ENCODE results near the gene ST6GALNAC1. TPM values are rescaled to one million over a fixed set of nuclear protein-coding genes. Genes with fewer than 3 reads are reported as not detected.

ST6GALNAC1 gene
- total and polyA plus RNA-seq, 2 of the 13 experiments (the other 11 are each of a cell fraction or from before 2014, with no cell fraction given): not detected

GRCh38 chr17:76671912-76672262 is 28.3 kb upstream of the ST6GALNAC1 start (continued):
- TF ChIP-seq ZNF503 (CRISPR knock-in tag; IDR thresholded peaks at IDR 0.05) (no peak), ZSCAN12 (CRISPR knock-in tag; IDR thresholded peaks at IDR 0.05) (no peak), ZSCAN21 (CRISPR knock-in tag; IDR thresholded peaks at IDR 0.05; ENCODE audit: borderline replicate concordance) (no peak), HDAC1 (CRISPR knock-in tag; IDR thresholded peaks at IDR 0.05) (no peak), ZNF605 (CRISPR knock-in tag; IDR thresholded peaks at IDR 0.05) (no peak), HNRNPLL (IDR thresholded peaks at IDR 0.05; ENCODE audit: low read depth, low read length, poor library complexity, severe bottlenecking) (peak; percentile 79), ZNF281 (CRISPR knock-in tag; IDR thresholded peaks at IDR 0.05; ENCODE audit: borderline replicate concordance) (no peak), HNRNPUL1 (IDR thresholded peaks at IDR 0.05; ENCODE audit: low read depth, low read length) (no peak), ZSCAN22 (CRISPR knock-in tag; IDR thresholded peaks at IDR 0.05) (no peak), NBN (conservative IDR thresholded peaks at IDR 0.05) (no peak), TP53 (CRISPR knock-in tag; conservative IDR thresholded peaks at IDR 0.05) (no peak), SMAD1 (CRISPR knock-in tag; IDR thresholded peaks at IDR 0.05; ENCODE audit: borderline replicate concordance, low read depth) (no peak), HNF1B (CRISPR knock-in tag; IDR thresholded peaks at IDR 0.05) (0 out of 2 replicates have a peak, but pooled peaks have one; percentile 56), MLX (CRISPR knock-in tag; IDR thresholded peaks at IDR 0.05) (no peak), ZNF609 (CRISPR knock-in tag; IDR thresholded peaks at IDR 0.05; ENCODE audit: borderline replicate concordance) (no peak), ZNF18 (CRISPR knock-in tag; IDR thresholded peaks at IDR 0.05; ENCODE audit: insufficient replicate concordance) (peak; percentile 51)

All from HepG2 (cell line).